Measurements from ENCODE around the gene PPFIBP1. TPM values are rescaled to one million over a fixed set of nuclear protein-coding genes. Genes with fewer than 3 reads are reported as not detected.

PPFIBP1 gene
- polyA plus RNA-seq, 2 of the 4 experiments (the other 2 are of a cell fraction), result 24.8 to 89.0 TPM

DNA sequence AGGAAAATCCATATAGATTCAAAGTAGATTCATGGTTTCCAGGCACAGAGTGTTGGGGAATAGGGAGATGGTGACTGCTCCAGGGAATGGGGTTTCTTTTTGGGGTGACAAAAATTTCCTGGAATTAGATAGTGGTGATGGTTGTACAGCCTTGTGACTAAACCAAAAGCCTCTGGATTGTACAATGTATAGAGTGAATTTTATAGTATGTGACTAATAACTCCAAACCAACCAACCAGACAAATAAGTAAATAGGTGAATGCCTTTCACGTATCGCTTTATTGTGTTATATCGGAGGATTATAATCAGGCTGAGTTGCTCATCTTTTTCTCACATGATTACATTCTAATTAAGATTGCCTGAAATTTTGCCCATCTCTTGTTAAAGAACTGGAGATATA, 24.6 kb upstream of the PPFIBP1 start (continued):
- no peak for TF ChIP-seq CHD4 (IDR thresholded peaks at IDR 0.05; ENCODE audit: borderline replicate concordance)
- TF ChIP-seq, protein P1, sequence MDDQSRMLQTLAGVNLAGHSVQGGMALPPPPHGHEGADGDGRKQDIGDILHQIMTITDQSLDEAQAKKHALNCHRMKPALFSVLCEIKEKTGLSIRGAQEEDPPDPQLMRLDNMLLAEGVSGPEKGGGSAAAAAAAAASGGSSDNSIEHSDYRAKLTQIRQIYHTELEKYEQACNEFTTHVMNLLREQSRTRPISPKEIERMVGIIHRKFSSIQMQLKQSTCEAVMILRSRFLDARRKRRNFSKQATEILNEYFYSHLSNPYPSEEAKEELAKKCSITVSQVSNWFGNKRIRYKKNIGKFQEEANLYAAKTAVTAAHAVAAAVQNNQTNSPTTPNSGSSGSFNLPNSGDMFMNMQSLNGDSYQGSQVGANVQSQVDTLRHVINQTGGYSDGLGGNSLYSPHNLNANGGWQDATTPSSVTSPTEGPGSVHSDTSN (IDR thresholded peaks at IDR 0.05), result no peak
- TF ChIP-seq FOXS1 (CRISPR knock-in tag; IDR thresholded peaks at IDR 0.05), result no peak

DNA sequence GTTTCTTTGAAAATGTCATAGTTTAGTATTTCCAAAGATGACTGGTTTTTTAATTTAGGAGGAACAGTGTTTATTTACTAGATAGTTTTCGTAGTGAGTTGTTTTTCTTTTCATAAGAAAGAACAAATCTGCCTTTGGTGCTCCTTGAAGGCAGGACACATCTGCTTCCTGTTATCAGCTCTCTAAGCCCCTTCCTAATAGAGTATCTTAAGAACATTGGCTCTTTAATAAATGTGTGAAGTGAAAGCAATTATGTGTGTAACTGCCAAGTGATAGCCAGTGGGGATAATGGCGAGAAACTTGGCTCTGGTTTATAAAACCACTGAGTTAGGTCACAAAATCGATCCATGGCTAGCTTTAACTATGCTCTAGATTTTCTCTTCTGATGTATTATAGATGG, 23.5 kb upstream of the PPFIBP1 start:
- WGBS (ENCODE audit: missing lambda C conversion rate), result 74% methylated on average over 3 of the region's 3 CpGs
- no peak for FAIRE-seq
- no peak for DNase-seq (ENCODE audit: low read depth in 1 of 2, low spot score in 1 of 2)
- CTCF ChIA-PET, result interaction anchor here (2.2 kb wide), 1 partner anchor 76 kb away, joined by 4 read pairs; no protein-coding TSS in a partner anchor
- no peak for ATAC-seq
- no peak overlapping the region for H3K4me3 ChIP-seq
- no peak overlapping the region for H3K4me2 ChIP-seq
- POLR2A ChIA-PET, result no interaction called here
- no peak overlapping the region for H3K27ac ChIP-seq
- no peak for TF ChIP-seq GATA3 (IDR thresholded peaks at IDR 0.05; ENCODE audit: borderline replicate concordance)
- TF ChIP-seq SREBF2 (IDR thresholded peaks at IDR 0.05), result no peak
- TF ChIP-seq SMC3 (IDR thresholded peaks at IDR 0.05), result no peak
- TF ChIP-seq JUNB (IDR thresholded peaks at IDR 0.05), result no peak
- no peak for TF ChIP-seq TP53 (CRISPR knock-in tag; IDR thresholded peaks at IDR 0.05)
- TF ChIP-seq, protein P2, sequence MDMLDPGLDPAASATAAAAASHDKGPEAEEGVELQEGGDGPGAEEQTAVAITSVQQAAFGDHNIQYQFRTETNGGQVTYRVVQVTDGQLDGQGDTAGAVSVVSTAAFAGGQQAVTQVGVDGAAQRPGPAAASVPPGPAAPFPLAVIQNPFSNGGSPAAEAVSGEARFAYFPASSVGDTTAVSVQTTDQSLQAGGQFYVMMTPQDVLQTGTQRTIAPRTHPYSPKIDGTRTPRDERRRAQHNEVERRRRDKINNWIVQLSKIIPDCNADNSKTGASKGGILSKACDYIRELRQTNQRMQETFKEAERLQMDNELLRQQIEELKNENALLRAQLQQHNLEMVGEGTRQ (IDR thresholded peaks at IDR 0.05), result no peak
- TF ChIP-seq PHF8 (IDR thresholded peaks at IDR 0.05; ENCODE audit: borderline replicate concordance, low read depth), result no peak
- TF ChIP-seq MYC (IDR thresholded peaks at IDR 0.05; ENCODE audit: borderline replicate concordance, low read length), result no peak
- TF ChIP-seq, protein P3, sequence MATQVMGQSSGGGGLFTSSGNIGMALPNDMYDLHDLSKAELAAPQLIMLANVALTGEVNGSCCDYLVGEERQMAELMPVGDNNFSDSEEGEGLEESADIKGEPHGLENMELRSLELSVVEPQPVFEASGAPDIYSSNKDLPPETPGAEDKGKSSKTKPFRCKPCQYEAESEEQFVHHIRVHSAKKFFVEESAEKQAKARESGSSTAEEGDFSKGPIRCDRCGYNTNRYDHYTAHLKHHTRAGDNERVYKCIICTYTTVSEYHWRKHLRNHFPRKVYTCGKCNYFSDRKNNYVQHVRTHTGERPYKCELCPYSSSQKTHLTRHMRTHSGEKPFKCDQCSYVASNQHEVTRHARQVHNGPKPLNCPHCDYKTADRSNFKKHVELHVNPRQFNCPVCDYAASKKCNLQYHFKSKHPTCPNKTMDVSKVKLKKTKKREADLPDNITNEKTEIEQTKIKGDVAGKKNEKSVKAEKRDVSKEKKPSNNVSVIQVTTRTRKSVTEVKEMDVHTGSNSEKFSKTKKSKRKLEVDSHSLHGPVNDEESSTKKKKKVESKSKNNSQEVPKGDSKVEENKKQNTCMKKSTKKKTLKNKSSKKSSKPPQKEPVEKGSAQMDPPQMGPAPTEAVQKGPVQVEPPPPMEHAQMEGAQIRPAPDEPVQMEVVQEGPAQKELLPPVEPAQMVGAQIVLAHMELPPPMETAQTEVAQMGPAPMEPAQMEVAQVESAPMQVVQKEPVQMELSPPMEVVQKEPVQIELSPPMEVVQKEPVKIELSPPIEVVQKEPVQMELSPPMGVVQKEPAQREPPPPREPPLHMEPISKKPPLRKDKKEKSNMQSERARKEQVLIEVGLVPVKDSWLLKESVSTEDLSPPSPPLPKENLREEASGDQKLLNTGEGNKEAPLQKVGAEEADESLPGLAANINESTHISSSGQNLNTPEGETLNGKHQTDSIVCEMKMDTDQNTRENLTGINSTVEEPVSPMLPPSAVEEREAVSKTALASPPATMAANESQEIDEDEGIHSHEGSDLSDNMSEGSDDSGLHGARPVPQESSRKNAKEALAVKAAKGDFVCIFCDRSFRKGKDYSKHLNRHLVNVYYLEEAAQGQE (IDR thresholded peaks at IDR 0.05), result no peak
- TF ChIP-seq FOXS1 (CRISPR knock-in tag; IDR thresholded peaks at IDR 0.05), result no peak
- no peak for TF ChIP-seq CHD2 (IDR thresholded peaks at IDR 0.05; ENCODE audit: low read length, partially characterized antibody)
- no peak for TF ChIP-seq TFCP2L1 (CRISPR knock-in tag; IDR thresholded peaks at IDR 0.05)
- TF ChIP-seq, protein P4, sequence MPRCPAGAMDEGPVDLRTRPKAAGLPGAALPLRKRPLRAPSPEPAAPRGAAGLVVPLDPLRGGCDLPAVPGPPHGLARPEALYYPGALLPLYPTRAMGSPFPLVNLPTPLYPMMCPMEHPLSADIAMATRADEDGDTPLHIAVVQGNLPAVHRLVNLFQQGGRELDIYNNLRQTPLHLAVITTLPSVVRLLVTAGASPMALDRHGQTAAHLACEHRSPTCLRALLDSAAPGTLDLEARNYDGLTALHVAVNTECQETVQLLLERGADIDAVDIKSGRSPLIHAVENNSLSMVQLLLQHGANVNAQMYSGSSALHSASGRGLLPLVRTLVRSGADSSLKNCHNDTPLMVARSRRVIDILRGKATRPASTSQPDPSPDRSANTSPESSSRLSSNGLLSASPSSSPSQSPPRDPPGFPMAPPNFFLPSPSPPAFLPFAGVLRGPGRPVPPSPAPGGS (IDR thresholded peaks at IDR 0.05), result no peak
- TF ChIP-seq NPAS2 (CRISPR knock-in tag; IDR thresholded peaks at IDR 0.05; ENCODE audit: borderline replicate concordance), result no peak
- TF ChIP-seq, protein P5, sequence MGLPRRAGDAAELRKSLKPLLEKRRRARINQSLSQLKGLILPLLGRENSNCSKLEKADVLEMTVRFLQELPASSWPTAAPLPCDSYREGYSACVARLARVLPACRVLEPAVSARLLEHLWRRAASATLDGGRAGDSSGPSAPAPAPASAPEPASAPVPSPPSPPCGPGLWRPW (IDR thresholded peaks at IDR 0.05), result no peak
- no peak for TF ChIP-seq EP300 (IDR thresholded peaks at IDR 0.05)
- no peaks in the 10 kb centered on the region for H3K9me3 ChIP-seq
- no peaks in the 10 kb centered on the region for H3K4me1 ChIP-seq

DNA sequence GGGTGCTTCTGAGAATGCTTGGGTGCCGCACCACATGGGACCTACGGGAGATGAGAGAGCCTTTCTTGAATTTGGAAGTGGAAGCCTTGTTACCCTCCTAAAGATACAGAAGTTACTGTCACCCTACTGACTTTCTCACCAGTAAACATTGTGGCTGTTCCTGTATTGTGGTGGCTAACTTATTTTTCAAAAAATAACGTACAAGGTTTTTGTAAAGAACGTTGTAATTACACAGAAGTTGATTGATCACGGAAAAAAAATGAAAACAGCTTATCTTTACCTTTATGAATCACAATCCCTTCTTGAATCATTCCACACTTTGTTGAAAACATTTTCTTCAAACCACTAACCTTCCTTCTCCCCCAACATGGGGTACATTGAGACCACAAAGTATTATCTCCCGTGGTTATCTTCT, 22.0 kb upstream of the PPFIBP1 start:
- Histone ChIP-seq H3K4me3 (no peak overlapping the region), H3K4me2 (no peak overlapping the region), H3K4me1 (no peaks in the 10 kb centered on the region), H3K27ac (no peak overlapping the region), H3K9me3 (no peaks in the 10 kb centered on the region)
- ATAC-seq, result no peak
- no peak for FAIRE-seq
- TF ChIP-seq ZC3H11A (IDR thresholded peaks at IDR 0.05) (no peak), CBX2 (IDR thresholded peaks at IDR 0.05; ENCODE audit: borderline replicate concordance, low read depth) (no peak), CBX8 (IDR thresholded peaks at IDR 0.05) (no peak), ZSCAN20 (CRISPR knock-in tag; IDR thresholded peaks at IDR 0.05) (no peak), ZNF302 (CRISPR knock-in tag; IDR thresholded peaks at IDR 0.05) (no peak)
- TF ChIP-seq, protein P6, sequence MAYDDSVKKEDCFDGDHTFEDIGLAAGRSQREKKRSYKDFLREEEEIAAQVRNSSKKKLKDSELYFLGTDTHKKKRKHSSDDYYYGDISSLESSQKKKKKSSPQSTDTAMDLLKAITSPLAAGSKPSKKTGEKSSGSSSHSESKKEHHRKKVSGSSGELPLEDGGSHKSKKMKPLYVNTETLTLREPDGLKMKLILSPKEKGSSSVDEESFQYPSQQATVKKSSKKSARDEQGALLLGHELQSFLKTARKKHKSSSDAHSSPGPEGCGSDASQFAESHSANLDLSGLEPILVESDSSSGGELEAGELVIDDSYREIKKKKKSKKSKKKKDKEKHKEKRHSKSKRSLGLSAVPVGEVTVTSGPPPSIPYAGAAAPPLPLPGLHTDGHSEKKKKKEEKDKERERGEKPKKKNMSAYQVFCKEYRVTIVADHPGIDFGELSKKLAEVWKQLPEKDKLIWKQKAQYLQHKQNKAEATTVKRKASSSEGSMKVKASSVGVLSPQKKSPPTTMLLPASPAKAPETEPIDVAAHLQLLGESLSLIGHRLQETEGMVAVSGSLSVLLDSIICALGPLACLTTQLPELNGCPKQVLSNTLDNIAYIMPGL (CRISPR knock-in tag; IDR thresholded peaks at IDR 0.05; ENCODE audit: borderline replicate concordance), result no peak
- POLR2A ChIA-PET, result no interaction called here
- WGBS (ENCODE audit: missing lambda C conversion rate), result 74% methylated on average over 6 of the region's 6 CpGs
- no peak for DNase-seq (ENCODE audit: low read depth in 1 of 2, low spot score in 1 of 2)
- CTCF ChIA-PET, result interaction anchor here (2.2 kb wide), 1 partner anchor 77 kb away, joined by 4 read pairs; no protein-coding TSS in a partner anchor

Measured in A549 (cell line).